ENCODE measurements around the gene ARPC3.
"Not testable (repeated sequence)": the region's sequence is repeated elsewhere in the genome, so short reads cannot be mapped to it uniquely, and the experiment has no call there.

The ARPC3 gene

DNA sequence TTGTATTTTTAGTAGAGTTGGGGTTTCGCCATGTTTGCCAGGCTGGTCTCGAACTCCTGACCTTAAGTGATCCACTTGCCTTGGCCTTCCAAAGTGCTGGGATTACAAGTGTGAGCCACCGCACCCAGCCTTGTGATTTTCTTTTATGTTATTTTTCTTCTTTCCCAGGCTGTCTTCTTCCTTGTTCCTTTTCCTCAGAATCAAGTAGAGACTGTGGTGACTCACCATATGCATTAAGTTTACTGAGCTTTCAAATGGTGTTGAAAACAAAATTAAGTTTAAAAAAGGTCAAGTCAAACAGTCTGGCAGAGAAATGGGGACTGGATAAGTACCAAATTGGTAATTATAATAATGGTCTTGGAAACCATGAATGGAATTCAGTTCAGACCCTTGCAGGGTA lies 5.7 kb downstream of the ARPC3 start:
- Mint-ChIP-seq H3K9me3 (no peaks in the 10 kb centered on the region), H3K27ac (no peak overlapping the region), H3K36me3 (ENCODE audit: low read depth) (peaks cover 50% of the 10 kb centered on the region), H3K4me1 (peaks cover 13% of the 10 kb centered on the region), H3K27me3 (ENCODE audit: low read depth, poor library complexity) (no peaks in the 10 kb centered on the region), H3K4me3 (no peak overlapping the region)
- no peak for DNase-seq
- TF ChIP-seq, protein P1, sequence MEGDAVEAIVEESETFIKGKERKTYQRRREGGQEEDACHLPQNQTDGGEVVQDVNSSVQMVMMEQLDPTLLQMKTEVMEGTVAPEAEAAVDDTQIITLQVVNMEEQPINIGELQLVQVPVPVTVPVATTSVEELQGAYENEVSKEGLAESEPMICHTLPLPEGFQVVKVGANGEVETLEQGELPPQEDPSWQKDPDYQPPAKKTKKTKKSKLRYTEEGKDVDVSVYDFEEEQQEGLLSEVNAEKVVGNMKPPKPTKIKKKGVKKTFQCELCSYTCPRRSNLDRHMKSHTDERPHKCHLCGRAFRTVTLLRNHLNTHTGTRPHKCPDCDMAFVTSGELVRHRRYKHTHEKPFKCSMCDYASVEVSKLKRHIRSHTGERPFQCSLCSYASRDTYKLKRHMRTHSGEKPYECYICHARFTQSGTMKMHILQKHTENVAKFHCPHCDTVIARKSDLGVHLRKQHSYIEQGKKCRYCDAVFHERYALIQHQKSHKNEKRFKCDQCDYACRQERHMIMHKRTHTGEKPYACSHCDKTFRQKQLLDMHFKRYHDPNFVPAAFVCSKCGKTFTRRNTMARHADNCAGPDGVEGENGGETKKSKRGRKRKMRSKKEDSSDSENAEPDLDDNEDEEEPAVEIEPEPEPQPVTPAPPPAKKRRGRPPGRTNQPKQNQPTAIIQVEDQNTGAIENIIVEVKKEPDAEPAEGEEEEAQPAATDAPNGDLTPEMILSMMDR (IDR thresholded peaks at IDR 0.05): no peak

DNA sequence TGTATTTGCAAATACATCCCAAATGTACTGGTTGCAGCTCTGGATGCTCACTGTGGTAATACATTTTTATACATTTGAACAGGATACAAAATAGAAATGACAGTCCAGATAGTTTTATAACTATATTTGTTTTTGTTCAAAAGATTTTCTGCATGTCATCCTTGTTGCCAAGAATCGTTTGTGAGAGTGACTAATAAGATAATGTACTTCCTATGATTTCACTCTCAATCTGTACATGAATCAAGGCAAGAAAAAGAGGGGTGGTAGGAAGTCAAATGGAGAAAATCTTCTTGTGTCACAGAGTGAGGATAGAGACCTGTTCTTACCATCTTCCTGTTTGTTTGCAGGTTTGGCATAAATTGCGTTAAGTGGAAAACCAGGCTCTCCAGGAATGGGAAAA lies 13.9 kb downstream of the ARPC3 start:
- Mint-ChIP-seq H3K4me1 (no peaks in the 10 kb centered on the region), H3K27me3 (ENCODE audit: low read depth, poor library complexity) (no peaks in the 10 kb centered on the region), H3K9me3 (no peaks in the 10 kb centered on the region), H3K4me3 (no peak overlapping the region), H3K36me3 (ENCODE audit: low read depth) (peaks cover 64% of the 10 kb centered on the region), H3K27ac (no peak overlapping the region)
- DNase-seq: no peak
- TF ChIP-seq, protein P1 (IDR thresholded peaks at IDR 0.05): no peak

DNA sequence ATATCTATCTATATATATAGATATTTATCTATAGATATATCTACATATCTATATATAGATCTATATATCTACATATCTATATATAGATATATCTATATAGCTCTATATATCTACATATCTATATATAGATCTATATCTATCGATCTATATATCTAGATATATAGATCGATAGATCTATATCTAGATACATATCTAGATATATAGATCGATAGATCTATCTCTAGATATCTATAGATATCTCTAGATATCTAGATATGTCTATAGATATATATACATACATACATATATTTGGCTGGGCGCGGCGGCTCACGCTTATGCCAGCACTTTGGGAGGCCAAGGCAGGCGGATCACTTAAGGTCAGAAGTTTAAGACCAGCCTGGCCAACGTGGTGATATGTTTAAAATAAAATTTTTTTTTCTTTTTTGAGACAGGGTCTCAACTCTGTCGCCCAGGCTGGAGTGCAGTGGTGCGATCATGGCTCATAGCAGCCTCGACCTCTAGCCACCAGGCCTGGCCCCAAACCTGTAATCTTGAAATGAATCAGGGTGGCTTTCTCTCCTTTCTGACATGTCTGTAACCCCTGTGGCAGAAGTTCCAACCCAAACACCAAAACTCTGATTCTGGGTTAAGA lies 18.1 kb downstream of the ARPC3 start:
- no peak overlapping the region for H3K4me3 Mint-ChIP-seq
- no peak overlapping the region for H3K27ac Mint-ChIP-seq
- no peaks in the 10 kb centered on the region for H3K4me1 Mint-ChIP-seq
- H3K36me3 Mint-ChIP-seq (ENCODE audit: low read depth): peaks cover 39% of the 10 kb centered on the region
- TF ChIP-seq, protein P1 (IDR thresholded peaks at IDR 0.05): no peak
- no peaks in the 10 kb centered on the region for H3K9me3 Mint-ChIP-seq
- H3K27me3 Mint-ChIP-seq (ENCODE audit: low read depth, poor library complexity): peaks cover 5% of the 10 kb centered on the region
- DNase-seq: no peak

DNA sequence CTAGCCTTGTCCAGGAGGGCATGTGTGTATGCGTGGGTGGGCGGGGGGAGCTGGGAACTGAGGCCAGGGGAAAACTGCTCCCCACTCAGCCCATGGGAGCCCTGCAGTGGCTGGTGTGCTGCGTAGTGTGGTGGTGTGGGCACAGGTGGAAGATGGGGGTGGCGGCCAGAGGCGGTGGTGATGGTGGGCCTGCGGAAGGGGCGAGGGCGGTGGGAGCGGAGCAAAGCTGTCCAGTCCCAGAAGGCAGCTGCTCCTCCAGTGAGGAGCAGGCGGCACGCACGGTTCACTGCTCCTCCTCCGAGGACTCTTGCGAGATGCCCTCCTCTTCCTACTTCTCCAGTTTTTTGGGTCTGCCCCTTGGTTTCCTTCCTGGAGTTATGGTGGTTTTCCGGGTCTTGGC lies 20.5 kb downstream of the ARPC3 start:
- peaks cover 15% of the 10 kb centered on the region for H3K36me3 Mint-ChIP-seq (ENCODE audit: low read depth)
- H3K4me3 Mint-ChIP-seq; H3K9me3 Mint-ChIP-seq; H3K4me1 Mint-ChIP-seq; H3K27me3 Mint-ChIP-seq (ENCODE audit: low read depth, poor library complexity); DNase-seq; H3K27ac Mint-ChIP-seq: not testable (repeated sequence)

DNA sequence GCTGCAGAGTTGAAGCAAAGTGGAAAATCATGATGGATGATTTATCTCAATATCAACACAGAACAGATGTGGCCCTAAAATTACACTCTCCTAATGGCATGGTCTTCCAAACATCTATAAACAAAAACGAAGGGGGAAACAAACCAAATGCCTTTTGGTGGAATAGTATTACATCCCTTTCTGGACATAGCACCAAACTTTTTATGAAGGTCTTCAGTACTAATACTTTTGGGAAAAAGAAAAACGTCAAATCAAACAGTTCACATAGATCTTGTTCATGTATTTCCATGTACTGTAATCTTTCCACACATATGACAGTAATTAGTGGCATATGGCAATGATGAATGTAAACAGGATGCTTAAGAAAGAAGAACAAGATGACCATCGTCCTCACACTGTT lies 23.7 kb downstream of the ARPC3 start:
- Mint-ChIP-seq H3K9me3 (no peaks in the 10 kb centered on the region), H3K27me3 (ENCODE audit: low read depth, poor library complexity) (peaks cover 9% of the 10 kb centered on the region), H3K4me1 (peaks cover 15% of the 10 kb centered on the region), H3K4me3 (no peak overlapping the region), H3K27ac (no peak overlapping the region), H3K36me3 (ENCODE audit: low read depth) (no peaks in the 10 kb centered on the region)
- TF ChIP-seq, protein P1 (IDR thresholded peaks at IDR 0.05): no peak
- DNase-seq: no peak

DNA sequence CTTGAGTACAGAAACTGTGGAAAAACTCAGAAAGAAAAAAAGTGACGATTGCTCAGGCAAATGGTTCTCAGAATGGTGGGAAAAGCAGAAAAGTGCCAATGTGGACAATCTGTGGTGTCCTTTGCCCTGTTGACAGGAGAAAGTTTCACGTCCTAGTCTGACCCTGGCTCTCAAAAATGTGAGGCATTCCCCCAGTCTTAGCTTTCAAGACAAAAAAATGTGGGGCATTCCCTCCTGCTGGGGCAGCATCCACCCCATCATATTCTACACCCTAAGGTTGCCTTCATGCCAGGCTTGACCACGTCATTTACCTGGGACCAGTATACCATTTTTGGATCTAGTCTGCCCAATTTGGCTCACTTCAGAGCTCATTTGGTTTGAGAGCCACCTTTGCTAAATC lies 25.9 kb downstream of the ARPC3 start:
- no peaks in the 10 kb centered on the region for H3K9me3 Mint-ChIP-seq
- peaks cover 21% of the 10 kb centered on the region for H3K4me1 Mint-ChIP-seq

More for the DNA sequence above, 25.9 kb downstream of the ARPC3 start:
- no peak overlapping the region for H3K4me3 Mint-ChIP-seq
- no peaks in the 10 kb centered on the region for H3K36me3 Mint-ChIP-seq (ENCODE audit: low read depth)
- no peak for DNase-seq
- H3K27me3 Mint-ChIP-seq (ENCODE audit: low read depth, poor library complexity): peaks cover 7% of the 10 kb centered on the region
- TF ChIP-seq, protein P1 (IDR thresholded peaks at IDR 0.05): no peak
- no peak overlapping the region for H3K27ac Mint-ChIP-seq
